HL-60 (cell line): ENCODE measurements around the gene FASN.

Experiments used
- POLR2AphosphoS5 ChIP-seq: IDR thresholded peaks from 2 replicates; pipeline ENCODE4 v1.6.1; 2012; ENCODE audit warnings: low read depth
- REST ChIP-seq: IDR thresholded peaks from 2 replicates; pipeline ENCODE4 v1.6.1; 2012; ENCODE audit warnings: low read depth; ENCODE audit not compliant: insufficient replicate concordance
- SPI1 ChIP-seq: IDR thresholded peaks from 2 replicates; pipeline ENCODE4 v1.6.1; 2012; ENCODE audit warnings: low read depth, mild to moderate bottlenecking, borderline replicate concordance
- TF ChIP-seq, protein P1 (sequence below): IDR thresholded peaks from one replicate; pipeline ENCODE4 v1.5.1; 2011; ENCODE audit warnings: low read length, control low read depth, inconsistent platforms; ENCODE audit not compliant: insufficient read depth

DNA sequence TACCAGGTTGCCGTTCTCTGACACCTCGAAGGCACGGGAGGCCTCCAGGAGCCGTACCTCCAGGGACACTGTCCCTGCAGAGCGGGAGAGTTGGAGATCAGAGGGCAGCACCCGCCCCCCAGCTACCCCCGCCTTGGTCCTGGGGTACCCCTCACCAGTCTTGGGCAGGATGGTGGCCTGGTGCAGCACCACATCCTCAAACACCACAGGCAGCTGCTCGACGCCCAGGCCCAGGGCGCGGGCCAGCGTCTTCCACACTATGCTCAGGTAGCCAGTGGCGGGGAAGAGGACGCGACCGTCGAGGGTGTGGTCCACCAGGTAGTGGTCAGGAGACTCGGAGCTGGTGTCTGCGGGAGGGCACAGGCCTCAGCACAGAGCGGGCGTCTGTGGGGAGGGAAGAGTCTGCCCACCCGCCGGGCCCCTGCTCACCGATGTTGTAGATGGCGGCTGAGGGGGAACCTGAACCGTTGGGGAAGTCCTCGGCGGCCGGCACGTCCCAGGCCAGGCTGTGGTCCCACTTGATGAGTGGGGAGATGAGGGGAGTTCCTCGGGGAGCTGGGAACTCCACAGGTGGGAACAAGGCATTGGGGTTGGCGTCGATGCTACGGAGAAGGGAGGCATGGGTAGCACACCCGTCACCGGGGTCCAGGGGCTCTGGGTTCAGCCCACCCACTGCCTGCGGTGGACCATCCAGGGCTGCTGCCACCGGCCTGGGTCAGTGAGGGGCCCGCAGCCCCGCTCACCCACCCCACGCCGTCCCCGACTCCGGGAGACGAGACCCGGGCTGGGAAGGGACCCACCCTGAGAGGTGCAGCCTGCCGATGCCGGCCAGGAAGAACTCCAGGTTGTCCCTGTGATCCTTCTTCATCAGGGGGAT is 9.8 kb downstream of the FASN start:
- TF ChIP-seq REST, result no peak
- TF ChIP-seq, protein P1, sequence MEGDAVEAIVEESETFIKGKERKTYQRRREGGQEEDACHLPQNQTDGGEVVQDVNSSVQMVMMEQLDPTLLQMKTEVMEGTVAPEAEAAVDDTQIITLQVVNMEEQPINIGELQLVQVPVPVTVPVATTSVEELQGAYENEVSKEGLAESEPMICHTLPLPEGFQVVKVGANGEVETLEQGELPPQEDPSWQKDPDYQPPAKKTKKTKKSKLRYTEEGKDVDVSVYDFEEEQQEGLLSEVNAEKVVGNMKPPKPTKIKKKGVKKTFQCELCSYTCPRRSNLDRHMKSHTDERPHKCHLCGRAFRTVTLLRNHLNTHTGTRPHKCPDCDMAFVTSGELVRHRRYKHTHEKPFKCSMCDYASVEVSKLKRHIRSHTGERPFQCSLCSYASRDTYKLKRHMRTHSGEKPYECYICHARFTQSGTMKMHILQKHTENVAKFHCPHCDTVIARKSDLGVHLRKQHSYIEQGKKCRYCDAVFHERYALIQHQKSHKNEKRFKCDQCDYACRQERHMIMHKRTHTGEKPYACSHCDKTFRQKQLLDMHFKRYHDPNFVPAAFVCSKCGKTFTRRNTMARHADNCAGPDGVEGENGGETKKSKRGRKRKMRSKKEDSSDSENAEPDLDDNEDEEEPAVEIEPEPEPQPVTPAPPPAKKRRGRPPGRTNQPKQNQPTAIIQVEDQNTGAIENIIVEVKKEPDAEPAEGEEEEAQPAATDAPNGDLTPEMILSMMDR, result no peak
- TF ChIP-seq POLR2AphosphoS5, result 0 out of 2 replicates have a peak, but pooled peaks have one; percentile 6
- no peak for TF ChIP-seq SPI1
